ENCODE results near the gene TMEM179. TPM values are rescaled to one million over a fixed set of nuclear protein-coding genes. Genes with fewer than 3 reads are reported as not detected.
A peak's percentile ranks its signal among the peaks of the same experiment; 100 is the strongest.

The TMEM179 gene
- total RNA-seq, 1 donor from 2014 or later, result not detected

DNA sequence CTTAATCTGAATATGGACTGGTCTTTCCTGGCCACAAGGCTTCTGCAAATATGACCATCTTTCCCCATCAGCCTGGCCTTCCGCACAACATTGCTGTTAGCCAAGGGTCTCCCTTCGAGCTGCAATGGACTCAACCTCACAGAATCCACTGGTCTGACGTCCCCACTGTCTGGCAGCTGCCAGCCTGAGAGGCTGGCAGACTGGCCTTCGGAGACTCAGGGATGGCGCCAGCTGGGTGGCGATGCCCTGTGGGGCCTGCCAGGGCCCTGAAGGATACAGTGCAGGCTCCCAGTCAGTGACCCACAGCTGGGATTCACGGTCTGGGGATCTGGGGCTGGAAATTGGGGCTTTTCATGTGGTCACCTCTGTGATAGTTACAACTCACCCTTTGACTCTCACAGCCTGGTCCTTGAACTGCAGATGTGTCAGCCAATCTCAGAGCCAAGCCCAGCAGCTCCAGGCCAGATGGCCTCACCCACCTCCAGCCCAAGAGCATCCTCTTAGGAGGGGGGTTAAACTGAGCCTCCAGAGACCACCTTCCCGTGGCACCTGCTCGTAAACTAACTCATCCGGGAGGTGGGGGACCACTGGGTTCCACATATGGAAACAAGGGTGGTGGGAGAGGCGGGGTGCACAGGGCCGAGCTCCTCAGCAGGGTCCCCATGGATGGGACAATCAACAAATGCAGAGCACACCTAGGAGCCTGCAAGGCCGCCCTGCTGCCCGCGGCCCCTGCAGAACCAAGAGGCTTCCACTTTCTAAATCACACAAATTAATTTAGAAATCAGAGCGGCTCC, 46.1 kb downstream of the TMEM179 start:
- Histone ChIP-seq H3K4me1 (peaks cover under 1% of the 10 kb centered on the region), H3K27me3 (ENCODE audit: low read depth) (peaks cover 20% of the 10 kb centered on the region), H3K9me3 (no peaks in the 10 kb centered on the region), H3K27ac (no peak overlapping the region), H3K36me3 (no peaks in the 10 kb centered on the region), H3K4me3 (no peak overlapping the region)
- intact Hi-C loops (cut with DNase I), result no loop called here
- ATAC-seq (no peak), DNase-seq (peak; percentile 10)
- TF ChIP-seq, protein P1, sequence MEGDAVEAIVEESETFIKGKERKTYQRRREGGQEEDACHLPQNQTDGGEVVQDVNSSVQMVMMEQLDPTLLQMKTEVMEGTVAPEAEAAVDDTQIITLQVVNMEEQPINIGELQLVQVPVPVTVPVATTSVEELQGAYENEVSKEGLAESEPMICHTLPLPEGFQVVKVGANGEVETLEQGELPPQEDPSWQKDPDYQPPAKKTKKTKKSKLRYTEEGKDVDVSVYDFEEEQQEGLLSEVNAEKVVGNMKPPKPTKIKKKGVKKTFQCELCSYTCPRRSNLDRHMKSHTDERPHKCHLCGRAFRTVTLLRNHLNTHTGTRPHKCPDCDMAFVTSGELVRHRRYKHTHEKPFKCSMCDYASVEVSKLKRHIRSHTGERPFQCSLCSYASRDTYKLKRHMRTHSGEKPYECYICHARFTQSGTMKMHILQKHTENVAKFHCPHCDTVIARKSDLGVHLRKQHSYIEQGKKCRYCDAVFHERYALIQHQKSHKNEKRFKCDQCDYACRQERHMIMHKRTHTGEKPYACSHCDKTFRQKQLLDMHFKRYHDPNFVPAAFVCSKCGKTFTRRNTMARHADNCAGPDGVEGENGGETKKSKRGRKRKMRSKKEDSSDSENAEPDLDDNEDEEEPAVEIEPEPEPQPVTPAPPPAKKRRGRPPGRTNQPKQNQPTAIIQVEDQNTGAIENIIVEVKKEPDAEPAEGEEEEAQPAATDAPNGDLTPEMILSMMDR (IDR thresholded peaks at IDR 0.05), result no peak

GRCh38 chr14:104557766-104558165, 46.8 kb downstream of the TMEM179 start:
- Histone ChIP-seq H3K9me3 (no peaks in the 10 kb centered on the region), H3K27me3 (ENCODE audit: low read depth) (peaks cover 16% of the 10 kb centered on the region), H3K4me3 (no peak overlapping the region), H3K27ac (no peak overlapping the region), H3K4me1 (no peaks in the 10 kb centered on the region), H3K36me3 (no peaks in the 10 kb centered on the region)
- DNase-seq, result peak; percentile 28
- ATAC-seq, result no peak
- TF ChIP-seq, protein P1 (IDR thresholded peaks at IDR 0.05), result no peak
- intact Hi-C loops (cut with DNase I), result no loop called here

GRCh38 chr14:104557086-104557485, 47.5 kb downstream of the TMEM179 start:
- intact Hi-C loops (cut with DNase I), result no loop called here
- no peak for ATAC-seq
- H3K27me3 ChIP-seq (ENCODE audit: low read depth), result peaks cover 20% of the 10 kb centered on the region
- H3K4me3 ChIP-seq, result no peak overlapping the region
- H3K36me3 ChIP-seq, result no peaks in the 10 kb centered on the region
- TF ChIP-seq, protein P1 (IDR thresholded peaks at IDR 0.05), result no peak
- no peak overlapping the region for H3K27ac ChIP-seq
- no peaks in the 10 kb centered on the region for H3K9me3 ChIP-seq
- peak; percentile 23 for DNase-seq
- no peaks in the 10 kb centered on the region for H3K4me1 ChIP-seq

GRCh38 chr14:104556256-104557021, 48.1 kb downstream of the TMEM179 start:
- no peaks in the 10 kb centered on the region for H3K4me1 ChIP-seq
- H3K36me3 ChIP-seq, result no peaks in the 10 kb centered on the region
- H3K27ac ChIP-seq, result no peak overlapping the region
- ATAC-seq, result no peak
- peaks cover 20% of the 10 kb centered on the region for H3K27me3 ChIP-seq (ENCODE audit: low read depth)
- DNase-seq, result peak; percentile 34
- intact Hi-C loops (cut with DNase I), result no loop called here
- no peak overlapping the region for H3K4me3 ChIP-seq
- H3K9me3 ChIP-seq, result no peaks in the 10 kb centered on the region
- TF ChIP-seq, protein P1 (IDR thresholded peaks at IDR 0.05), result no peak

DNA sequence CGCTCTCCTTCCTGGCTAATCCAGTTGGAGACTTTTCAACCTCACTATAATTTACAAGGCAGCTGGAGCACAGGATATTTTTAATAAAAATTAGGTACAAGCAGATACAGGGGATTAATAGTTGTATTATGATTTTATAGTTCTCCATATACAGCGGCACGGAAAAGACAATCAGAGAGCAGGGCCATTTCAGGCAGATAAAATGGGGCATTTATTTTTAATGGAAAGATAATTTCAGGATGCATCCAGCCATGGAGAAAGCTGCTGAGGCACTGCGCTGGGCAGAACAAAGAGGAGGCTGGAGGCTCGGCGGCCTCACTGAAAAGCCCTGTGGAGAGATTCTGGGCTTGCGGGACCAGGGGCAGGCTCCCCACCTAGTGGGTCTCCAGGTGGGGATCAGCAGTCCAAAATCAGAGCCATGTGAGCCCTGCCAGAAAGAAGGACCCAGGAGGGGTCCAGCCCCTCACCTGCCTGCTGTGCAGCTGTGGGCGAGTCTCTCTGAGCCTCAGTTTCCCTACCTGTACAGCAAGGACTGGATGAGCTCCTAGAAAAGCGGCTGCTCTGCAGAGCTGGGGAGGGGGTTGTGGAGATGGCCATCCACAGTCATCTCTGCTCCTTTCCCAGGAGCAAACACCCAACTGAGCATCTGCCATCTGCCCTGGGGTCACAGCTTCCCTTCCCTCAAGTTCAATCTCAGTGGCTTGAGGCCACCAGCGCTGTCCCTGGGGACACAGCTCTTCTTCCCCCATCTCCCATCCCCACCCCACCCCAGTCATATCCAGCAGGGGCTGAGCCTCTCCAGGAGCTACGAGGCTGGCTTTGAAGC, 48.9 kb downstream of the TMEM179 start:
- H3K4me3 ChIP-seq, result no peak overlapping the region
- no peaks in the 10 kb centered on the region for H3K9me3 ChIP-seq
- TF ChIP-seq, protein P1 (IDR thresholded peaks at IDR 0.05), result no peak
- no peaks in the 10 kb centered on the region for H3K36me3 ChIP-seq
- DNase-seq, result peak; percentile 15
- H3K4me1 ChIP-seq, result no peaks in the 10 kb centered on the region
- H3K27ac ChIP-seq, result no peak overlapping the region
- H3K27me3 ChIP-seq (ENCODE audit: low read depth), result peaks cover 20% of the 10 kb centered on the region
- ATAC-seq, result no peak
- intact Hi-C loops (cut with DNase I), result no loop called here

Data from lower lobe of right lung (tissue), 2 donors.